GM19463 (cell line): Measurements from ENCODE around the gene MGAT5B.

Source experiments
- ATAC-seq: cut with Tn5 transposase; IDR thresholded peaks from one replicate; pipeline ENCODE4 v1.9.1; 2021; ENCODE audit warnings: mild to moderate bottlenecking, moderate library complexity; ENCODE audit not compliant: unreplicated experiment

The MGAT5B gene

DNA sequence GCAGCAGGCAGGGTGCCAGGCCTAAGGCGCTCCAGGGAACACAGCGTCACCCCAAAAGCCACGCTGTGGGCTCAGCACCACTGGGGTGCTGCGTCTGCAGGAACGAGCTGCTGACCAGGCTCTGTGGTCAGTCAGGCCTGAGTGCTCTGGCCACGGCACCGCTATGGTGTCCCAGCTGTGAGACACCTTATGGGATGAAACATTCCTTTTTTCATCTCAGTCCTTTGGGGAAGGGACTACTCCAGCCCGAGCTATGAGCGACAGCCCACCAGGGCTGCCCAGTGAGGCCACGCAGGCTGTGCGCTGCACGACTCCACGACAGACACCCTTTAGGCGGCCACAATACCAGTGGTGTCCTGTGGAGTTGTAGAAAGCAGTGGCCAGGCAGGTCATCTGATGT, 11.1 kb downstream of the MGAT5B start:
- no peak for ATAC-seq

DNA sequence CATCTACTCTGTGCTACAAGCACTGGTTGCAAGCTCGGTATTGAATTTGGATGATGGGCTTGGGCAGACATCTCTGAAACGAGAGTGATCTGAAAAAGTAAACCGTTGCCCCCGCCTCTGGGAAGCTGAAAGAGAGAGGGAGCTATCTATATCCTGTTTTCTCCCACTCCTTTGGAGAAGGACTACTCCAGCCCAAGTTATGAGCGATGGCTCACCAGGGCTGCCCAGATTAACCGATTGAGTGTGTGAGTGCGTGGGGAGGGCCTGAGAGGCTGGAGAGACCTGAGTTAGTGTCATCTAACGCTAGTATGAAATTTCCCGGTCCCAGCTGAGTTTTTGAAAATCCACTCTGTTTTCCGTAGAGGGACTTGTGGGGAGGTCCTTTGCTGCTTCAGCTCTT, 11.5 kb downstream of the MGAT5B start:
- ATAC-seq: no peak

DNA sequence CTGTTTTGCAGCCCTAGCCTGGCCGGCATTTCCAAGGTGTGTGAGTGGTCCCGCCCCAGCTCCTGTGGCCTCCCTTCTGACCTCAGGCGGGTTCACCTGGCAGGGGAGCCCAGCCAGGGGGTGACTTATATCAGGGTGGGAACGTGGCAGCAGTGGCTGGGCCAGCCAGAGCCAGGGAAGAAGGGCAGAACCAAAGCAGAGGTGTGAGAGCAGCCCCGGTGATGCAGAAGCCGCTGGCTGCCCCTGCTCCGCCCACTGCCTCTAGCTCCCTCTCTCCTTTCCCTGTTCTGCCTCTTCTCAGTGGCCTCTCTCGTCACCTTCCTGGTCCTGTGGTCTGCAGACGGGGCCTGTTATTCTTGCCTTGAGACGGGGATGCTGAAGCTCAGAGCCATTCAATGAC, 12.1 kb downstream of the MGAT5B start:
- no peak for ATAC-seq

DNA sequence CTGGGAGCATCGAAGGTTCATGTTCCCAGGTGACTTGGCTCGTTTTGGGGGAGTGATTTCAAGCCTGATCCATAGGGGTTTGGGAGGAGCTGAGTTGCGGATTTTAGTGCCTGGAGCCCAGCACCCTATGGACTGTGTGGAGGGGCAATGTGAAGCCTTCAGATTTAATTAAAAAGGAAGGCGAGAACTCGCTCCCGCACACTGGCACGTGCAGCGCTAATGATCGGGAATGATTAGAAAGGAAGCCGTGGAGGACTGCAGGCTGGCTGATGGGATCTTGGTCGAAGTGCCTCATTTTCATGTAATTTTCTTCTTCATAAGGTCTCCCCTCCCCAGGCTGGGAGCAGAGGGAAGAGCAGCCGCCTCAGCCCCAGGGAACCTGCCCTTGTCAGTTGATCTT, 12.8 kb downstream of the MGAT5B start:
- no peak for ATAC-seq

DNA sequence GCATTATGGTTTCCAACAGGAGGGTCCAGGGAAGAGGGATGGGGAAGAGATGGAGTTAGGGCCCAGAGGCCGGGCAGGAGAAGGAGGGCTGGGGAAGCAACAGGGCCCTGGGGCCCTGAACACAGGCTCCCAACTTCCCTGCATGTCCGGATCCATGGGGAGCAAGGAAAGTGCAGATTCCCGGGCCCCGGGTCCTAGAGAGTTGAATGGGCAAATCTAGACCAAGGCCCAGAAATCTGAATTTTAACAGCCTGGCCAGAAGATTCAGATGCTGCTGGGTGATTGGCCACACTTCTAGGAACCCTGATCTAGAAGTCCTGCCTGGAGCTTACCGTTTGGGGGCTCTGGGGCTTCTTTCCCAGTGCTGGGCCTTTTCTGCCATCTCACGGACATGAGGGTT, 13.2 kb downstream of the MGAT5B start:
- ATAC-seq: no peak

DNA sequence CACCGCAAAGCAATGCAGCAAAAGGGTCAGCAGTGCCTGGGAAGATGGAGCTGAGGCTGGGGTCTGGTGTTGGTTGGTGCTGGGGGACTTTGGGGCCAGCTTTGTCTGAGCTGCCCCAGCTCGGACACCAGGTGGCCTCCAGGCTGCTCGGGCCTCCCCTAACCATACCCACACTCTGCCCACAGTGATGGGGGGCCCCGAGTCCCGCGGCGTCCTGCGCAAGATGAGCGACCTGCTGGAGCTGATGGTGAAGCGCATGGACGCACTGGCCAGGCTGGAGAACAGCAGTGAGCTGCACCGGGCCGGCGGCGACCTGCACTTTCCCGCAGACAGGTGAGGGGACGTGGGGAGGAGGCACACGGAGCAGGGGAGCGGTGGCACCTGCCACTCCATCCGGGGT, 13.8 kb downstream of the MGAT5B start:
- no peak for ATAC-seq

DNA sequence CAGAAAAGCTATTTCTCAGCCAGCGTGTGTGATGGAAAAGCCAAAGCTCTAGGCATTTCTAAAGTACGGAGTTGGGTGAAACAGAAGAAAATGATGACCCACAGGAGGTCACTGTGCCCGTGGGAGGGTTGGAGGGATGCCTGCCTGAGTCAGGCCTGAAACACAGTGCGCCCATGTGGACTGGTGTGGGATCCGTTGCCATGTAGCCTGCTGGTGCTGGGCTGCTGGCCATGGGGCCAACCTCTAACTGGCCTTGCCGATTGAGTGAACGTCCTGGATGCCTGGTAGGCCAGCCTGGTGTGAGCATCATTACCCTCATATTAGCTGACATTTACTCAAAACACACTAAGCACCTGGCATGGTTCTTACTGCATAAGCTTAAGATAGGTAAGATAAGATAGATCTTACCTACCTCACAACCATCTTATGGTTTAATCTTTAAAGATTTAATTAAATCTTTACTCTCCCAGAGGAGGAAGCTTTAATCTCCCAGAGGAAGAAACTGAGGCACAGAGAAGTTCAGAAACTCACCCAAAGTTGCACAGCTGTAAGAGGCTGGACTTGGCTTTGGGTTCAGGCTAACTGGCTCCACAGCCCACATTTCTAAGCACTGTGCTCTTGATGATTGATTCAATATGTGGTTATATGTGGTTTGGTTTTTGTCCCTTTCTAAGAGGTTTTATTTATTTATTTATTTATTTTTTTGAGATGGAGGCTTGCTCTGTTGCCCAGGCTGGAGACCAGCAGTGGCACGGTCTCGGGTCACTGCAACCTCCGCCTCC, 15.7 kb downstream of the MGAT5B start:
- ATAC-seq: no peak

DNA sequence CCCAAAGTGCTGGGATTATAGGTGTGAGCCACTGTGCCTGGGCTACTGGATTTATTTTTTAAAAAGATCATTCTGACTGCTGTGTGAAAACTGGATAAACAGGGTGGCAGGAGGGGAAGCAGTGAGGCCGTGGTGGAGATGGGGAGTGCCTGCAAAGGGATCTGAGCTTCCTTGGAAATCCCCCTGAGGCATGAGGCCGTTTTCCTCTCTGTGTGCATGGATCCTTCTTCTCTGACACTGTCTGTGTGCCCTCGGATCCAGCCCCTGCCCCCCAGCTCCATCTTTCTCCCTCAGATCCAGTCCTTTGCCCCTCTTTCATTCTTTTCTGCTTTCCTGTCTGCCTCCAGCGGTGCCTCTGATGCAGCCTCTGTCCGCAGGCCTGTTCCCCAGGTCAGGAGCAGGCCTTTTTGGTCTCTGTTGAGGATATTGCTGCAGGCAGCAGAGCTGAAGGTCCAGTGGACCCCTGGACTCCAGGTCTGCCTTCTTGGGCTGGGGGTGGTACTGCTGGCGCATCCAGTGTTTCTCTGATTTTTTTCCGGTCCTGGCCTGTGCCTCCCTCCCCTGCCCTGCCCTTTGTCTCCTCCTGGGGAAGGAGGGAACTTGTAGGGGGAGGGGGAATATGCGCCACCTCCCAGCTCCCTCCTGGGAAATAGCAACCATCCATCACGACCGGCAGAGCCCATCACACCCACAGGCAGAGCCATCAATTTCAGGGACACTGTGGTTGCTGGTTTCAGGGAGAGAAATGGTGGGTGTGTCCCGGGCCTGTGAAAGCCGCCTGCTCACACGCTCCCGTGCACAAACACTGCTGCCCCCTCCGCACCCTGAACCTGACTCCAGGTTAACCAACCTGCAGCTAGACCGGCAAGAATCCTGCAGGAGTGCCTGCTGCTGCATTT, 17.0 kb downstream of the MGAT5B start:
- no peak for ATAC-seq

DNA sequence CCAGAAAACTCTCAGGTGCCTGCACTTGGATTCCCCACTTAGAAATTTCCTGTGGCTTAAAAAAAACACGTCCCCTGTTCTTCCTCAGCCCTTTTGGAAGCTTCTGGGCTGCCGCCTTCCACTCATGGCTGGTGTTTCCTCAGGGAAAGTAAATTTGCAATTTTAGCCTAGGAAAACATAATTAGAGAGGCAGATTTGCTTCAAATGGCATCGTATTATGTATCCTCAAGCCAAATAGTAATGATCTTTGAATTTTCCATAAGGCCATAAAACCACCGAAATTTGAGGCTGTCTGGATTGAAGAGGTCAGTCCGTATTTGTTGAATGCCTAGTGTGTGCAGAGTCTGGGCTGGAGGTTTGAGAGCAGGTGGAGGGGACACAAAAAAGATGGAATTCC, 17.7 kb downstream of the MGAT5B start:
- ATAC-seq: no peak

DNA sequence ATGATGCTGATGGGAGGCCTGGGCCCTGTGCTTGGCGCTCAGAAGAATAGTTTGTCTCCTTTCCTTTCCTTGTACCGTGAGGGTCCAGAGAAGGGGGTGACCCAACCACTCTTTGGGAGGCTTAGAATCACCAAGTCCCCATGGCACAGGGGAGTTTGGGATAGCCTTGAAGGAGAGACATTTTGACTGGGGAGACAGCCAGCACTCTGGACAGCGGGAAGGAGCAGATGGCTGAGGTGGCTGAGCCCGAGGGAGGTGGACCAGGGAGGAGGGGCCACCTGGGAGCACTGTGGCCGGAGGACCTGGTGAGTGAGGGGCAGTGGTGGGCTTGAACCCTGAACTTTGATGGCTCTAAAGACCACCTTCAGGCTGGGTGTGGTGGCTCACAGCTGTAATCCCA, 18.2 kb downstream of the MGAT5B start:
- no peak for ATAC-seq

DNA sequence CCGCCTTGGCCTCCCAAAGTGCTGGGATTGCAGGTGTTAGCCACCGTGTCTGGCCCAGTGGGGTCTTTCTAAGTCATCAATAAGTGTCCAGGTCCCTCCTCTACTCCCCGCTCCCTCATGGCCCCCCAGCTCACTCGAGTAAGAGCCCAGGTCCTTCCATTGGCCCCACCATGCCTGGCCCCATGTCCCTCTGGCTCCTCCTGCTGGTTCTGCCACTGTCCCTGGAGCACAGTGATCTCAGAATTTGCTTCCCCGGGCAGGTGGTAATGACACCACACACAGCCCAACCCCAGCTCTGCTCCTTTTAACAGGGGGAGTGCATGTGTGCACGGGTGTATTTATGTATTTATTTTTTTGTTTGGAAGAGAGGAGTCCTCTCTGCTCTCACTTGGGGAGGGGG, 19.6 kb downstream of the MGAT5B start:
- no peak for ATAC-seq

DNA sequence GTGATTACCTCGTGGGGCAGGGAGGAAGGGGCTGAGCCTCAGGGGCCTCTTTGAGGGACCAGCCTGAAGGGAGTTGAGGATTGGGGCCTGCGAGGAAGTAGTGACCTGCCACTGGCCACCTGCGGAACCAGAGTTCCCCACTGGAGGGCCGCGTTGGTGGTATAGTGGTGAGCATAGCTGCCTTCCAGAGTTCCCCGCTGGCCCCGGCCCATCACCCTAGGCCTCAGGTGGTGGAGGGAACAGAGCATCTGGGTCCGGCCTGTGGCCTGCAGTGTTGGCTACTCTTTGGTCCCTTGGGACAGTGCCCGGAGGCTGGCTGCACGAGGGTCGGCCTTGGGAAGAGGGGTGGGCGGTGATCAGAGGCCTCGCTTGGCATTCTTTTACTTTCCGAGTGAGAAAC, 20.5 kb downstream of the MGAT5B start:
- no peak for ATAC-seq

DNA sequence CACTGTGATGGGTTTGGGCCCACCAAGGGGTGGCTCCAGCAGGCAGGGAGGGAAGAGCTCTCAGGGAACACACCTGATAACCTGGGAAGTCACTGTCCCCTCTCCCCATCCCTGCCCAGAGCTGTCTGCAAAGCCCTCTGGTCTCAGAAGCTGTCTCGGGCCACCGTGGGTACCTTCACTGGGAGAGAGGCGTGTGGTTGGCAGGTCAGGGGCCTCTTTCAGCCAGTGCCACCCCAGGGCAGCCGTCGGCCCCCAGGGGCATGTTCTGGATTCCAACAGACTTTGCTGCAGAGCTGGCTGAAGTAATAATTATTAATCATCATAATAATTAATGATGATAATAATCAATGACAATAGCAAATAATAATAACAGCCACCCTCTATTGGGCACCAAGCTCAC, 21.1 kb downstream of the MGAT5B start:
- no peak for ATAC-seq

DNA sequence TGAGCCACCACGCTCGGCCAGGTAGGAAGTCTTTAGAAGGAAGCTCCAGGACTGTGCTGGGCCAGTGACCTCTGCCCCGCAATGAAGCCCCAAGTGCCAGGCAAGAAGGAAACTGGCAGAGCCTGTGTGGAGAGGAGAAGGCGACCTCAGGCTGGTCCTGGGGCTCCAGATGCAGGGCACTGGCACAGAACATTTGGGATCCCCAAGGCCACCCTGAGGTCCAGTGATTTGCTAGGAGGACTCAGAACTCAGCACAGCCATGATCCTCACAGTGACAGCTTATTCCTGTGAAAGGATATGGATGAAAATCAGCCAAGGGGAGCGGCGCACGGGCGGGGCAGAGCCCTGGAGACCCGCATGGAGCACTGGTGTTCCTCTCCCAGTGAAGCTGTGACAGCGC, 24.1 kb downstream of the MGAT5B start:
- ATAC-seq: no peak

DNA sequence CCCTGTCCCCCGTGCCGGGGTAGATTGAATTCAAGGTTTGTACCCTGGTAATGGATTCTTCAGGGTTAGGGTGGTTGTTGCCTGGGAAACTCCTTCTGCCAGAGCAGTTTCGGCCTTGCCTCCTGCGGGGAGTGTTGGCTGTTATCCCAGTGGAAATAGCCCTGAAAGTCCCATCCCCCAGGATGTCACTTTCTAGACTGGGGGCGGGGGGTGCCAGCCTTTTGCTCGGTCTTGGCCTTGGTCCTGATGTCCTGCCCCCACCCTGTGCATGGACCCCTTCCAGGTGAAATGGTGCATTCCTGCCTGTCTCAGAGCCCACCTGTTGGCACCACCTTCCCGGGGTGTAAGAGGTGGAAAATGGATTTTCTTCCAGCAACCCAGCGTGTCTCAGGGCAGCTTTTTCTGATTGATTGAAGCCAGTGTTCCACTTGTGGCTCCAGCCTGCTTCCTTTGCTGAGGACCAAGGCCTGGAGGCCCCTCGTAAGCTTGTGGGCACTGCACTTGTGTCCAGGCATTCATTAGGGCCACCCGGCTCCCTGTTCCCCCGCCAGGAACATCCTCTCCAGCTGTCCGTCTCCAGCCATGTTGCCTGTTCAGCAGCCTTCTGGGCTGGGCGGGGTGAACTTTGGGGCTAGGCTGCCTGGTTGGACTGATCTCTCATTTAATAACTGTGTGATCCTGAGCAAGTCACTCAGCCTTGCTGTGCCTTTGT, 25.6 kb downstream of the MGAT5B start:
- ATAC-seq: no peak

DNA sequence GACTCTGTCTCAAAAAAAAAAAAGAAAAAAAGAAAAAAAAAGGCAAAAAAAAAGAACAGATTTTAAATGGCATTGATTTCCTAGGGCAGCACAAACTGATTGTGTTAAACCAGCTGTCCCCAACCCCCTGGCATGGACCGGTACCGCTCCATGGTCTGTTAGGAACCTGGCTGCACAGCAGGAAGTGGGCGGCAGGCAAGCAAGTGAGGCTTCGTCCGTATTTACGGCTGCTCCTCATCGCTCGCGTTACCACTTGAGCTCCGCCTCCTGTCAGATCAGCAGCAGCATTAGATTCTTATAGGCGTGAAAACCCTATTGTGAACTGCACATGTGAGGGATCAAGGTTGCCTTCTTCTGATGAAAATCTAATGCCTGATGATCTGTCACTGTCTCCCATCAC, 26.6 kb downstream of the MGAT5B start:
- ATAC-seq: no peak

DNA sequence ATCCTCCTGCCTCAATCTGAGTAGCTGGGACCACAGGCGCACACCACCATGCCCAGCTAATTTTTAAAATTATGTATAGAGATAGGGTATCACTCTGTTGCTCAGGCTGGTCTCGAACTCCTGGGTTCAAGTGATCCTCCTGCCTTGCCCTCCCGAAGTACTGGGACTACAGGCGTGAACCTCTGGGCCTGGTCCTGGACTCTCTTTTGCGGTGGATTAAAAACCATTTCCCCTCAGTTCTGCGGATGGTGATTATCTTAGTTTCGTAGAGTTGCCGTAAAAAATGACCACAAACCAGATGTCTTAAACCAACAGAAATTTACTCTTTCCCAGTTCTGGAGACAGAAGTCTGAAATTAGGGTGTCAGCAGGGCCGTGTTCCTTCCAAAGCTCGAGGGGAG, 28.8 kb downstream of the MGAT5B start:
- ATAC-seq: no peak

DNA sequence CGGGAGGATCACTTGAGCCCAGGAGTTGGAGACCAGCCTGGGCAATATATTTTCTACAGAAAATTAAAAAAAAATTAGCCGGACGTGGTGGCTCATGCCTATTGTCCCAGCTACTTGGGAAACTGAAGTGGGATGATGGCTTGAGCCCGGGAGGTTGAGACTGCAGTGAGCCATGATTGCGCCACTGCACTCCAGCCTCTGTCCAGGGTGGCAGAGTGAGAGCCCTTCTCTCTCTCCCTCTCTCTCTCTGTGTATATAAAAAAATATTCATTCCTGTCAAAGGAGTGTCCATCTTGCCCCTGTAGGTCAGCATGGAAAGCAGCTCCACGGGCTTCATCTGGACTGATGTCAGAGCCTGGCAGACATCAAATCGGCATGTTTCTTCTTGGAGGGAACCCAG, 31.2 kb downstream of the MGAT5B start:
- ATAC-seq: no peak

DNA sequence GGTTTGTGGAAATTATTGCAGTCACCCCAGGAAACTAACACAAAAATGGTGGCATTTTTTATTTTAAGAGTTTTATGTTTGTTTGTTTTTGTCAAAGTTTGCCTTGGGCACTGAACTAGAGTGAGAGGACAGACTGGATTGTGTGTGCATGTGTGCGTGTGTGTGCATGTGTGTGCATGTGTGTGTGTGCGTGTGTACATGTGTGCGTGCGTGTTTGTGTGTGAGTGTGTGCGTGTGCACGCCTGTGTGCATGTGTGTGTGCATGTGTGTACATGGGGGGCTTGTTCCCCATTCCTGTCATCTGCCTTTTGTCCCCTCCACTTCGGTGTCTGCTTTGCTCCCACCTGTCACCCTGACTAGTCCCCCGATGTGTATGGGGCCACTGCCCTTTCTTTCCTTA, 32.5 kb downstream of the MGAT5B start:
- ATAC-seq: no peak

DNA sequence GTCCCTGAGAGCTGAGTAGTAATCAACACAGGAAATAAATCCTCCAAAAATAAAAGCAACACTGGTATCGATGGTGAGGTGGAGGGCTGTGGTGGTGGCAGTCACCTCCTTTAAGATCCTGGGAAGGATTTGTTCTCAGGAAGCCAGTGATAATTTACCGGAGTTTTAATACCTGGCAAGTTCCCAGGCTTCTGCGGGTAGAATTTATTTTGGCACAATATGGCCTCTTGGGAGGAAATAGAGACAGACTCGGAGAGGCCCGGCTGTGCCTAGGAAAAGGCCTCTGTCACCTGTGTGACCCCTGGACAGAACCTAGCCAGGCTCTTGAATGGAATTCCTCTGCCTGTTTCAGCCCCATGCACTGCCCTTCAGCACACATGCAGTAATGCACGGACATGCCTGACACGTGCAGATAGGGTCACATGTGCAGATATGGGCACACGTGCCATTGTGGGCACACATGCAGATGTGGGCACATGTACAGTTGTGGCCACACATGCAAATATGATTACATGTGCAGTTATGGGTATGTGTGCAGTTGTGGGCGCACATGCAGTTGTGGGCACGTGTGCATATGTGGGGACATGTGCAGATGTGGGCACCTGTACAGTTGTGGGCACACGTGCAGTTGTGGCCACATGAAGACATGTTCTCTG, 33.5 kb downstream of the MGAT5B start:
- ATAC-seq: no peak

DNA sequence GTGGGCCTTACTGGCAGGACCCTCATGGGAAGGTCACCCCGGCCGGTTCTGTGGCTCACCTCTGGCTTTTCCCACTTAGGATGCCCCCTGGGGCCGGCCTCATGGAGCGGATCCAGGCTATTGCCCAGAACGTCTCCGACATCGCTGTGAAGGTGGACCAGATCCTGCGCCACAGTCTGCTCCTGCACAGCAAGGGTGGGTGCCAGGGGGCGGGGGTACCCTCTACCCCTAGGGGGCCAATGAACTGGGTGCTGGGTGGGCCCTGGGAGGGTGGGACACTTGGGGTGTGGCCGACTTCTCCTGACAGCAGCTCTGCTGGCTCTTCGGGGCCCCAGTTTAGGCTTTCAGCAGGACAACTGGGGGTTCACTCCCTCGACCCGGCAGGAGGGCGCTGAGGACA, 34.3 kb downstream of the MGAT5B start:
- no peak for ATAC-seq
